Measurements from ENCODE around the gene ZNF581.
A peak's percentile ranks its signal among the peaks of the same experiment; 100 is the strongest.

Gene ZNF581

DNA sequence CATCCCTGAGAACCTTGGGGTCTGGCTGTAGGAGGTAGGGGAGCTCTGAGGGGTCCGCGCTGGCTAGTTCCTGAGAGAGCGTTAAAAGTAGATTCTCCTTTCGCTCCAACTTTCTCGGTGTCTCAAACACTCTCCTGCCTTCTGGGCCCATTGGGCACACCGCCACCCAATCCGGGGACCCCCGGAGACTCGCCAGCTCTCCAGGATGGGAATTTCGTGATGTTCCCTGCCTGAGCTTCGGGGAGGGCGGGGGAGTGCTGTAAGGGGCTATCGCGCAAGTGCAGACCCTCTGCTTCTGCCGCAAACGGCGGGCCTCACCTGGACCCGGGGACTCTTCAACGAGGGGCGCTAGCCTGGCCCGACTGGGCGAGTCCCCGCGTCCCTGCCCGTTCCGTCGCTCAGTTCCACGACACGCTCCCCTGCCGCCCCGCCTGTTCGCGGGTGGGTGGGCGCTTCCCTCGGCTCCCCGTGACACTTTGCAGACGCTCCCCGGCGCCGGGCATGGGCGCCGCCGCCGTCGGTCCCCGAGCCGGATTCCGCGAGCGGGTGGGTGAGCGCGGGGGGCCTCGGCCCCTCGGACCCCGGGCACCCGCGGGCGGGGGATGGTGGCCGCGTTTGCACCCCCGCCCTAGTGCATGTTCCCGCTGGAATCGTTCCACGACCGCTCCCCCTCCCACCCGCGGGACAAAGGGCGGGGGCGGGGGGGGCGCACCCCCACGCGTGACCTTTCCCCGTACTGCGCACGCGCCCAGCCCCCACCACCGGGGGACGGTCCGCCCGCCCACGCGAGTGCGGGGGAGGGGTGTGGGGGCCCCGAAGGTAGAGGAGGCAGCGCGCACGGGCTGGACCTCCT is 4.5 kb downstream of the ZNF581 start, which contains the start of gene CCDC106:
Gene CCDC106, plus strand, starts transcription at position 481 of the 853 bp plus-strand sequence. CDS start 835 bp downstream, outside the sequence.
- no peak for DNase-seq (ENCODE audit: insufficient read length, low spot score)
- FAIRE-seq = peak; percentile 79

DNA sequence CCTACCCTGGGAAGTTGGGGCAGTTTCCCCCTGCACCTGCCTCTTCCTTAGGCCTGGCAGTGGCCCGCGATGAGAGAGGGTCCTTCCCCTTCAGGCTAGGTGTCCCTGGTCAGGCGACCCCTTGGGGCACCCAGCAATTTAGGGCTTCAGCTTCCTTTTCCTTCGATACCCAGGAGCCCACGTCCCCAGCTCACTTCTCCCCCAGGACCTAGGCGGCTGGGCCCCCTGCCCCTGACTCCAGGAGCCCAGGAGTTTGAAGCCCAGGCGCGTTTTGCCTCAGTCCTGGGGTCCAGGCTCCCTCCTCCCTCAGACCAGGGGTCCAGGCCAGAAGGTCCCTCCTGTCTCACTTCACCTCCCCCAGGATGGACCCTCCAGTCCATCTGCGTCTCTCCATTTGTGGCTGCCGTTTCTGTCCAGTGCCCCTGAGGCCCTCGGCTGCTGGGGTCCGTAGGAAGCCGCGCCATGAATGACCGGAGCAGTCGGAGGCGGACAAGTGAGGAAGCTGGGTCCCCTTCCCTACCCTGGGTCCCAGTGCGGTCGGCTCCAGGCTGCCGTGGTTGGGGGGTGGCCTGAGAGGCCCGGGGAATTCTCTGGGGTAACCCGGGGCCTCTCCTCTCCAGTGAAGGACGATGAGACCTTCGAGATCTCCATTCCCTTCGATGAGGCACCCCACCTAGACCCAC is 5.3 kb downstream of the ZNF581 start:
- no peak for DNase-seq (ENCODE audit: insufficient read length, low spot score)
- FAIRE-seq = no peak

DNA sequence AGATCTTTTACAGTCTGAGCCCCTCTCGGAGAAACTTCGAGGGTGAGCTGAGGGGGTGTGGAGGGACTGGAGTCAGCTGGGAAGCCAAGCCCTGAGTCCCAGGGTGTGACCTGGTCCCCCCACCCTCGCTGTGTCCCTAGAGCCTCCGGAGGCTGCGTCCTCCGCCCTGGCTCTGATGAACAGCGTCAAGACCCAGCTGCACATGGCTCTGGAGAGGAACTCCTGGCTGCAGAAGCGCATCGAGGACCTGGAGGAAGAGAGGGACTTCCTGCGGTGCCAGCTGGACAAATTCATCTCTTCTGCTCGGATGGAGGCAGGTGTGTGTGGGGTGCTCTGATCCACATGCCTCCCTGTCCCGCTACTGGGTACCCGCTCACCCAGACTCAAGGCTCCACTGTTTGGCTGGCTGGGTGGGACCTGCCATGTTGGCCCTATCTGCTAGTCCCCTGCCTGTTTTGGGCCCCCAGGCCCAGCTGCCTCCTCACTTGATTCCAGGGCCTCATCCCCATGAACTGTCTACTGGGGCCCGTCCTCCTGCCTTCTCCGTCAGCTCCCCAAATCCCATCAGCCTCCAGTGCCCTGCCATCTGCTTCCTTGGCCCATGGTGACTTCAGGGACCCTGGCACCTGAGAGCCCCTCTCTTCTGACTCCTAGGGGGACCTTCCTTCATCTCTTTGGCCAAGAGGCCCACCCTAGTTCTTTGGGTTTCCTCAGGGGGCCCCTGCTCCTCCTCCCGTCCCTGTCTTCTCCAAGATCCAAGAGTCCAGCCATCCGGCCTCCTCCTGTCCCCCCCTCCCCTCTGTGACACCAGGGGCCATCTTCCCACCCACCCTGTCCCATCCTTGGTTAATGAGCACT is 6.0 kb downstream of the ZNF581 start:
- no peak for DNase-seq (ENCODE audit: insufficient read length, low spot score)
- FAIRE-seq = no peak

GRCh38 chr19:55650126-55650557 is 6.7 kb downstream of the ZNF581 start:
- no peak for FAIRE-seq
- DNase-seq (ENCODE audit: insufficient read length, low spot score) = no peak

- DNase-seq (ENCODE audit: insufficient read length, low spot score) (no peak), FAIRE-seq (no peak)
Measured at GRCh38 chr19:55650602-55651230, 7.3 kb downstream of the ZNF581 start.

DNA sequence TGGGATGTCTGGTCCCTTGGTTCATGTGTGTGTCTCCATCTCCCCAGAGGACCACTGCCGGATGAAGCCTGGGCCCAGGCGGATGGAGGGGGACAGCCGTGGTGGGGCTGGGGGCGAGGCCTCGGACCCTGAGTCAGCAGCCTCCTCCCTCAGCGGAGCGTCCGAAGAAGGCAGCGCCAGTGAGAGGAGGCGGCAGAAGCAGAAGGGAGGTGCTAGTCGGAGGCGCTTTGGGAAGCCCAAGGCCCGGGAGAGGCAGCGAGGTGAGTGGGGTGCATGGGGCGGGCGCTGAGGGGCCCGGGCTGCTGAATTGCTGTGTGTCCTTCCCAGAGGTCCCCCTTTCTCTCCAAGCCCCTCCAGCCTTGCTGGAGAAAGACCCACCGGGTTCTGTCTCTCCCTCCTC is 7.8 kb downstream of the ZNF581 start:
- no peak for FAIRE-seq
- DNase-seq (ENCODE audit: insufficient read length, low spot score) = no peak

DNA sequence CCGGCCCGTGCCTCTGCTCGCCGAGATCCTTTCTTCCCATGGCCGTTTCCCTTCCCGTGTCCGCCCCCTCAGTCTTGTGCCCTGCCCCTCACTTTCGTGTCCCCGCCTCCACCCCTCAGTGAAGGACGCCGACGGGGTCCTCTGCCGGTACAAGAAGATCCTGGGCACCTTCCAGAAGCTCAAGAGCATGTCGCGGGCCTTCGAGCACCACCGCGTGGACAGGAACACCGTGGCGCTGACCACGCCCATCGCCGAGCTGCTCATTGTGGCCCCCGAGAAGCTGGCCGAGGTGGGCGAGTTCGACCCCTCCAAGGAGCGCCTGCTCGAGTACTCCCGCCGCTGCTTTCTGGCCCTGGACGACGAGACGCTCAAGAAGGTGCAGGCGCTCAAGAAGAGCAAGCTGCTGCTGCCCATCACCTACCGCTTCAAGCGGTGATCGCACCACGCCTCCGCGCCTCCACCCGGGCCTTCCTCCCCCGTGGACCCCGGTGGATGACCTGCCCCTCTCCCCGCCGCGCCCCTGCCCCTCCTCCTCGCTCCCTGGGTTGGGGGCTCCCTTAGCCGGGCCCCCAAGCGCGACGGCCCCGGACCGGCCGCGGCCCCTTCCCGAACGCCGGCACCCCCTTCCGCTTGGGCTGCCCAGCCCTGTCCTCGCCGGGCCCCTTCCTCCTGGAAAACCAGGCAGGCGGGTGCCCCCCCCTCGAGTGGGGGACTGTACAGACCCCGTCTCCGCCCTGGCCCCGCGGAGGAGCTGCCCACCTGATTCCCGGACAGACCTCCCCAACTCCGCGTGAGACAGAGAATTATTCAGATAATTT is 9.1 kb downstream of the ZNF581 start:
- DNase-seq (ENCODE audit: insufficient read length, low spot score) = no peak
- no peak for FAIRE-seq

DNA sequence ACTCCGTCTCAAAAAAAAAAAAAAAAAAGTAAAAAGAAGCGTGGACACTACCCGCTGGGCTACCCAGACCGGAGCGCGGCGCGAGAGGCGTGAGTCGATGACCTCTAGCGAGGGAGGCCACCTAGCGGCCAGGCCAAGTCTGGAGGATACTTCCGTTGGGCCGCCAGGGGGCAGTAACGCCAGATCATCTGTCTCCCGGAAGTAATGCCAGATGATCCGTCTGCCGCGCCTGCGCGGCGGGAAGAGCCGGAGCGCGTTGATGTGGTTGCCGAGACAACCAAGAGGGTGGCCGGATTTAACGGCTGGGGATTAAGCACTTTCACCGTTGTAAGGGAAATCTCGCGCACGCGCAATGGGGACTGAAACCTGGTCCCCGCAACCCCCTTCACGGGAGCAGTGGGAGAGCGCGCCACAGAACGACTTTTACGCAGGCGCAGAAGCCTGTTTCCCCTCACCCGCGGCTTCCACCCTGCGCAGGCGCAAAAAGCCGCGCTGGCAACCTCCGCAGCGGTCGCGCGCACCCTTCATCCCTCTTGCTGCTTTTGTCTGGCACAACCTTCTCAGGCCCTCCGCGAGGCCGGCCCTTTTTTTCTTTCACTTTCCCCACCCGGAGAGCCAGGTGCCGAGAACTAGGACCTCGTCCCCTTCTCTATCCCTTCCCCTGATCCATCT is 10.3 kb downstream of the ZNF581 start:
- no peak for FAIRE-seq
- DNase-seq (ENCODE audit: insufficient read length, low spot score) = peak; percentile 95

- peak; percentile 99 for FAIRE-seq
- peak; percentile 81 for DNase-seq (ENCODE audit: insufficient read length, low spot score)
Measured at GRCh38 chr19:55654323-55654867, 10.9 kb downstream of the ZNF581 start.

DNA sequence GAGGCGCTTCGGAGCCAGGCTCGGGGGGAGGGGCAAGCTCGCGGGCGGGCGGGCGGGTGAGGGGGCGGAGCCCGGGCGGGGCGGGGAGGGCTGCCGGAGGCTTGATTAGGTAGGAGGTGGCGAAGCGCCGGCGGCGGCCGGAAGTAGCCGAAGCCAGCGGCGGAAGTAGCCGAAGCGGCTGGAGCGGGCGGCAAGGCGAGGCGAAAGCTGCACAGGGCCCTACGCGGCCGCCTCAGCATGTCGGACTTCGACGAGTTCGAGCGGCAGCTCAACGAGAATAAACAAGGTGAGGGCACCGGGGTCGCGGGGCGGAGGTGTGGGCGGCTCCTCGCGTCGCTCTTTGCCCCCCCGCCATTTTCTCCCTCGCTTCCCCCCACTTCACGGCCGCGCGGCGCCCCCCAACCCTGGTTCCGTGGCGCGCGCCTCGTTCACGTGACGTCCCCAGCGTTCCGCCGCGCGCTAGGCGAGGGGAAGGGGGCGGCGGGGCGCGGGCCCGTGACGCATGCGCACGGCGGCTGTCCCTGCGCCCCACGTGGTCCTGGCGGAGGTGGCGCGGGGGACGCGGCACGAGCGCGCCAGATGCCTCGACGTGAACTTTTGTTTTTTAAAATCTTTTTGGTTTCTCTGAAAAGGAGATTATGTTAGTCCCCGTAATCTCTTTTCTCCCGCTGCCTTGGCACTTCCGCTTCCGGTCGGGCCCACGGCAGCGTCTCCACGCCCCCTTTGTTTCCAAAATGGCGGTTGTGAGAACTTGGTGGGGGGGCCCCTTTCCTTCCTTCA is 11.6 kb downstream of the ZNF581 start, which contains the start of gene U2AF2:
Gene U2AF2, plus strand, starts transcription at position 168 of the 780 bp plus-strand sequence. Its CDS starts 70 bp downstream, at position 238.
- DNase-seq (ENCODE audit: insufficient read length, low spot score) = peak; percentile 80
- FAIRE-seq = peak; percentile 90

GRCh38 chr19:55655648-55656040 is 12.2 kb downstream of the ZNF581 start:
- FAIRE-seq (no peak), DNase-seq (ENCODE audit: insufficient read length, low spot score) (no peak)

- no peak for FAIRE-seq
Measured at GRCh38 chr19:55656552-55656951, 13.1 kb downstream of the ZNF581 start.

GRCh38 chr19:55656988-55657747 is 13.7 kb downstream of the ZNF581 start:
- no peak for FAIRE-seq
- DNase-seq (ENCODE audit: insufficient read length, low spot score) = no peak

More at GRCh38 chr19:55656552-55656951, 13.1 kb downstream of the ZNF581 start:
- no peak for DNase-seq (ENCODE audit: insufficient read length, low spot score)

GRCh38 chr19:55658846-55659459 is 15.5 kb downstream of the ZNF581 start:
- FAIRE-seq (no peak), DNase-seq (ENCODE audit: insufficient read length, low spot score) (no peak)

DNA sequence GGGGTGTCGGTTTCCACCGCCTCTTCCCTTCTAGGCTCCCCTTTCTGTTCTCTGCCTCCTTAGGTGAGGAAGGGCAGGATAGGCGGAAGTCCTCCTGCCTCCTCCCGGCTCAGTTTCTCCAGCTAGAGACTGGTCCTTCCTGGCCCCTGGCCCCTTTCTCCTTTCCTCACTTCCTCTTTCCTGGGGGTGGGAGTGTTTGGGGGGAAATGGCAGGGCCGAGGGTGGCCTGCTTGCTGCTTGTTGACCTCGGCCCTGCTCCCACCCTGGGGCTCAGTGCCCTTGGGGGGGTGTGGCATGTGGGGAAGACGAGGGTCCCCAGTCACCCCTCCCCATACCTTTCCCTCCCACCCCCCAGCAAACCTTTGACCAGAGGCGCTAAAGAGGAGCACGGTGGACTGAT is 16.4 kb downstream of the ZNF581 start:
- no peak for DNase-seq (ENCODE audit: insufficient read length, low spot score)
- FAIRE-seq = no peak

DNA sequence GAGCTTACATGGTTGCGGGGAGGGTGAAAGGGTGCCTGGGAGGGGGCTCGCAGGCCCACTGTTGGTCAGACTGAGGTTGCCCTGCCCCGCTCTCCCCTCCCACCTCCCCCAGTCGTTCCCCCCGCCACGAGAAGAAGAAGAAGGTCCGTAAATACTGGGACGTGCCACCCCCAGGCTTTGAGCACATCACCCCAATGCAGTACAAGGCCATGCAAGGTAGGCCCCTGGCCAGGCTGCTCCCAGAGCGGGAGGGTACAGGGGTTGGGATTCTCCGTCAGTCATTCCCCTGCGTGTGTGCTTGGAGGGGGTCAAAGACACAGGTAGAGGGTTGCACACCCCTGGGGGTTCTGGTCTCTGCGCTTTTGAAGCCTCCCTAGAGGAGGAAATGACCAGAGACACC is 17.0 kb downstream of the ZNF581 start:
- no peak for FAIRE-seq

GRCh38 chr19:55660991-55661390 is 17.5 kb downstream of the ZNF581 start:
- no peak for FAIRE-seq
- no peak for DNase-seq (ENCODE audit: insufficient read length, low spot score)

More for the DNA sequence above, 17.0 kb downstream of the ZNF581 start:
- DNase-seq (ENCODE audit: insufficient read length, low spot score) = no peak
